Astrocyte (in vitro differentiated cells and primary cell): ENCODE measurements around the gene WTAP.

Experiments used
- CTCF ChIP-seq: IDR thresholded peaks from 2 replicates; pipeline ENCODE4 v1.5.1; 2011; ENCODE audit warnings: low read depth, mild to moderate bottlenecking, inconsistent platforms, low read length, moderate library complexity; ENCODE audit not compliant: insufficient read depth
- EZH2 ChIP-seq: IDR thresholded peaks from 2 replicates; pipeline ENCODE4 v1.6.1; 2012; ENCODE audit warnings: mild to moderate bottlenecking, low read length, inconsistent platforms; ENCODE audit not compliant: insufficient read depth

DNA sequence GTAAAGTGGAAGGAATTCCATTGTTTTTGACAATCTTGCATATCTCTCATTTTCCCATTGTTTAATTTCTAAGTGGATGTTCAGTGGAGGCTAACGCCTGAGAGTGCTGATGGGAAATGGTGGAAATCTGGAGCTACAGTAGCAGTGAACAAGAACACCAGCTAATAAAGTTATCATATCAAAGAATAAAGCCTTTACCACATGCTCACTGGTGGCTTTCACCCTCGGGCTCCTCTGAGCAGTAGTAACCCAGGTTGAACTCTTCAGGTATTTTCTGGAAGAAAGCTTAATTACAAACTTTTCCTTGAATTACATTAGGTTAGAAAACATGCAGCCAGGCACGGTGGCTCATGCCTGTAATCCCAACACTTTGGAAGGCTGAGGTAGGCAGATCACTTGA lies 24.1 kb downstream of the WTAP start:
- no peak for TF ChIP-seq CTCF
- no peak for TF ChIP-seq EZH2
